Epithelial cell of prostate (primary cell): ENCODE results near the gene THPO.
"Not testable (repeated sequence)": the region's sequence is repeated elsewhere in the genome, so short reads cannot be mapped to it uniquely, and the experiment has no call there.

Experiments
- DNase-seq: peaks from one replicate; pipeline ENCODE4 v3.0.0-alpha.2; 2011; ENCODE audit warnings: low read depth, low spot score
- H3K27ac ChIP-seq: fragments of 450-650 bp; 2 replicates; pipeline ENCODE4 v1.5.1; 2017; ENCODE audit warnings: mild to moderate bottlenecking

THPO gene

DNA sequence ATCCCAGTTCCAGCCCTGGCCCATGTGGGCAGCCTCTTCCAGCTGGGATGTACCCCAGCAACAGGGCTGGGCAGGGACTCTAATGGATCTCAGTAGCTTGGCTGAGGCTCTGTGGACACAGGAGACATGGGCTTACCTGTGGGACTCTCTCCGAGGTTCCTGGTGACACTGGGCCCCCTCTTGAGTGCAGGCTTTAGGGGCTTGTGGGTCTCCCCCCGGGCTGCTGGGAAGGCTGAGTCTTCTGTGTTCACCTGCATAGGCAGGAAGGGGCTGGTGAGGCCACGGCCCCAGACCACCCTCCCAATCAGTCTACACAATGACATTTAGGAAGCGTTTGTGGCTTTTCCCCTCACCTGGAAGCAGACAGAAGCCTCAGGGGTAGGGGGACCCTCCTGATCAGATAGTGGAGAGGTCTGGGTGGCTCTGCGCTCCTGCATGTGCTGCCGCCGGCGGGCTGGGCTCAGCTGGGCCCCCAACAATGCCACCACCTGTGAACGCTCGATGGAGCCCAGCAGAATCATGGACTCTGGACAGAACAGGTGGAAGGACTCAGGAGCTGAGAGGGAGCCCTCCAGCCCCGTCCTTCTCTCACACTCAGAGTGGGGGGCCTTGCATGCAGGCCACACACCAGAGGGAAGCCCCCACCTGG lies 25.0 kb downstream of the THPO start:
- H3K27ac ChIP-seq: no peak overlapping the region
- DNase-seq: no peak

DNA sequence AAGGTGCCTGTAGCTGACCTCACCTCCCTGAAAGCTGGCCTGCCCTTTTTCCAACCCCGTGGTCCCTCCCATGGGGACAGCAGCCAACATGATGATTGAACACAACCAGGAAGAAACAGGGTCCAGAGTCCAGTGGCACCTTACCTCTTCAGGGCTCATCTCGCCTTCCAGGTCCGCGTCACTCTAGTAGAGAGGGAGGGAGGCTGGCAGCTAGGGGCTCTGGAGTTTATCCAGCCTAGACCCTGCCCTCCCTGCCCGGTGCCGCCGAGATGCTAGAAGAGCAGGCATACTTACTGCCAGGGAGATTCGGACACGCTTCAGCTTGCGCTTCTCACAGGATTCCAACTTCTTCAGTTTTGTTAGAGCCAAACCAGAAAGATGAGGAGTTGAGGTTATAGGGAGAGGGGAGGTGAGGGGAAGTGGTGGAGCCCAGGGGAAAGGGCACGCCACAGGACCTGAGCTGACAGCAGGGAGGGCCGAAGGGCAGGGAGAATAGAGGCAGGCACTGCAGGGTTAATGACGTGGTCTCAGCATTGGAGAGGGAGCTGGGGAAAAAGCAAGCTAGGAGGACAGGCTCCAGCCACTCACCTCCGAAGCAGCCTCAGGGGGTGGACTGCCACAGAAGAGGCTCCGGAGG lies 25.7 kb downstream of the THPO start:
- H3K27ac ChIP-seq: no peak overlapping the region
- no peak for DNase-seq

DNA sequence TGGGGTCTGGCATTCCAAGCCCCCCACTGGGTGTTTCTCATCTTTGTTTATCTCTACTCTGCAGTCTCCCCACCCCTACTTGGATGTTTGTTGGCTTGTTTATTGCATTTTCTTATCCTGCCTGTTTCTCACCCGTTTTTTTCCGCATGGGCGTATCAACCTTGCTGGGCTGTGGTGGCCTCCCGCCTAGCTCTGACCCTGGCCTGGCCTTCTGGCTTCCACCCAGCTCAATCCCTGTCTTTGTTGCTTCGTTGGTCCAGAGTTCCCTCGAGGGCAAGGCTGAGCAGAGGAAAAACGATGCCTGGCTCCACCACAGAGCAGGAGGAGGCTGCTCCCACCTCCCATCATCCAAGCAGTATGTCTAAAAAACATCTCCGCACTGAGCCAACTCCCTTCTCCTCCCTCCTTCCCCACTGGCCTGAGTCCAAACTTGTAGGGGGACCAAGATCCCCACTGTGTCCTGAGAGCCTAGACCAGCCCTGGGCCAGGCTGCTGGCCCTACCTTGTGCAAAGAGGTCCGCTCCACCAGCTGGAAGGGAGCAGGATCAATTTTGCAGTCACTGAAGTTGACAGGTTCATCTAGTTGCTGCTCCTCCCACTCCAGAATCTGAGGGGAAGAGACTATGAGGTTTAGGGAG lies 26.4 kb downstream of the THPO start:
- DNase-seq: no peak
- H3K27ac ChIP-seq: no peak overlapping the region

DNA sequence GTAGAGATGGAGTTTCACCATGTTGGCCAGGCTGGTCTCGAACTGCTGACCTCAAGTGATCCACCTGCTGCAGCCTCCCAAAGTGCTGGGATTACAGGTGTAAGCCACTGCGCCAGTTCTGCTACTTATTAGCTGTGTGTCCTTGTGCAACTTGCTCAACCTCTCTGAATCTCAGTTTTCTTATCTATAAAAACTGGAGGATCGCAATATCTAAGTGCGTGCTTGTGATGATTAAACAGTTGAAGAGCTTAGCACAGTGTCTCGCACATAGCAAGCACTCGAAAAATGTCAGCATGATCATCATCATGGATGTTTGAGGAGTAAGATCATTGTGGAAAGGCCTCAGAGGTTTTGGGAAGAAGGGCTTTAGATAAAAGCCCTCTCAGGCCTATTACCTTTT lies 27.4 kb downstream of the THPO start:
- no peak overlapping the region for H3K27ac ChIP-seq

DNA sequence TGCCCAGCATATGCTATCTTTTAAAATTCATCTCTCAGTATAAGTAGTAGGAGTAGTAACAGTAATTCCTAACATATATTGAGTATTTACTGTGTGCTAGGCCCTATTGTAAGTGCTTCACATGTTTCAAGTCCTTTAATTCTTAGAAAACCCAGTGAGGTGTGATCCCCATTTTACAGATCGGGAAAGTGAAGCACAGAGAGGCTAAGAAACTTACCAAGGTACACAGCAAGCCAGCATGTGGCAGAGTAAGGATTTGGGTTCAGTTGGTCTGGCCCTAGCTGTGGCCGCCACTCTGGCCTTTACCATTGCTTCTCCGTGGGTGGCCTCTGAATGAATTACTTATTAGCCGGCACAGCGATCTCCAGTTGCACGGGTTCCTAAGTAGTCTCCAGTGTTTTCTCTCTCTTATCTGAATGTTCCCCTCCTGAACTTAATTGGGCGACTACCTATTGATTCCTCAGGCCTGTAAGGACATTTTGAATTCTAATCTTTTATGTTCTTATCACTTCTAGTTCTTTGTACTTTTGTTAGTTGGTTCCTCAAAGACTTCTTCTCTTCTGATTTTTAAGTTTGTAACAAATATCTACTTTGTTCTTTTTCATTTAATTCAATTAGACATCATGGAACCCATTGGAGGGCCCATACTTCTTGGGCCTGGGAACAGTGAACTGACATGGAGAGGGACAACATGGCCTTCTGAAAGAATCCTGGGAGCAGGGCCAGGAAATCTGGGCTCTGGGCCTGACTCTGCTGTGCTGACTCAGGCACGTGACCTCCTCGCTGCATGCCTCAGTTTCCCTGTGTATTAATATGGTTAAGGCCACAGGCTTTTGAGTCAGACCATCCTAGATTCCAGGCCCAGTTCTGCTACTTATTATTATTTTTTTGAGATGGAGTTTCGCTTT lies 28.2 kb downstream of the THPO start:
- DNase-seq: no peak
- no peak overlapping the region for H3K27ac ChIP-seq

More for the DNA sequence above, 27.4 kb downstream of the THPO start:
- DNase-seq: no peak

DNA sequence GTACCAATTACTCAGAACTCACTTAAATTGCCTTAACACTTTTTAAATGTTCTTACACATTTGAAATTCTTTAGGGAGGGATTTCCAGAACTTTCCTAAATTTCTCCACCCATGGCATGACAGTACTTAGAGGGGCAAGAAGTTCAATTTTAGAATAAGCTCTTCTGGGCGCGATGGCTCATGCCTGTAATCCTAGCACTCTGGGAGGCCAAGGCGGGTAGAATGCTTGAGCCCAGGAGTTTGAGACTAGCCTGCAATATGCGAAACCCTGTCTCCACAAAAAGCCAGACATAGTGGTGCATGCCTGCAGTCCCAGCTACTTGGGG lies 30.0 kb downstream of the THPO start:
- H3K27ac ChIP-seq: no peak overlapping the region

DNA sequence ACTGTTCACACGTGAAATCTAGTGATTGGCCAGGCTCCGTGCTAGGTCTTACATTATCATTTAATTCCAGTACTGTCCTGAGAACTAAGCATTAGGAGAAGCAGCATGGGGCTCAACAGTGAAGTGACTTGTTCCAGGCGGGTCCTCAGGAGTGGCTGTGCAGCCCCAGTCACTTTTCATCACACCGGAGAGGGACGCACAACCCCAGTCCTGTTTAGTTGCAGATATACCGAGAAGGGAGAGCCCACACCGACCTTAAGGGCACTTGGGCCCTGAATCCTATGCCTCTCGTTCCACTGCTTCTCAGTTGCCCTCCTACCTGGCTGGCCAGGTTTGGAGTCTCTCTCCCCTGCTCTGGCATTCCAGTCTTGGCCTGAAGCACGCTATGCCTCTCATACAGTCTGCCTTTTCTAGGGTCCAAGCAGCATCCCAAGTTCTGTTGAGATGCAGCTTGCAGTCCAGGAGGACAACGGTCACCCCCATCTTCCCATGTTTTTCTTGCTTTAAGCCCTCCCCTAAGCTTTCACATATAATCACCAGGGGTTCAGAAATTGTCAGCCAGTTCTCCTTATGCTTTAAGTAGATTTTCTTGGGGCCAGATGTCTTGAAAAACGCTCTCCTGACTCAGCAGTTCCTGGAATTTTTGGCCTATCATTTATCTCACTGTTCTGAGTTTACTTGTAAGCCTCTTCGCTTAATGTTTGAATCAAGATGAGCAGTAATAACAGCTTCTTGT lies 30.5 kb downstream of the THPO start:
- no peak overlapping the region for H3K27ac ChIP-seq
- DNase-seq: no peak

More for the DNA sequence above, 30.0 kb downstream of the THPO start:
- no peak for DNase-seq

DNA sequence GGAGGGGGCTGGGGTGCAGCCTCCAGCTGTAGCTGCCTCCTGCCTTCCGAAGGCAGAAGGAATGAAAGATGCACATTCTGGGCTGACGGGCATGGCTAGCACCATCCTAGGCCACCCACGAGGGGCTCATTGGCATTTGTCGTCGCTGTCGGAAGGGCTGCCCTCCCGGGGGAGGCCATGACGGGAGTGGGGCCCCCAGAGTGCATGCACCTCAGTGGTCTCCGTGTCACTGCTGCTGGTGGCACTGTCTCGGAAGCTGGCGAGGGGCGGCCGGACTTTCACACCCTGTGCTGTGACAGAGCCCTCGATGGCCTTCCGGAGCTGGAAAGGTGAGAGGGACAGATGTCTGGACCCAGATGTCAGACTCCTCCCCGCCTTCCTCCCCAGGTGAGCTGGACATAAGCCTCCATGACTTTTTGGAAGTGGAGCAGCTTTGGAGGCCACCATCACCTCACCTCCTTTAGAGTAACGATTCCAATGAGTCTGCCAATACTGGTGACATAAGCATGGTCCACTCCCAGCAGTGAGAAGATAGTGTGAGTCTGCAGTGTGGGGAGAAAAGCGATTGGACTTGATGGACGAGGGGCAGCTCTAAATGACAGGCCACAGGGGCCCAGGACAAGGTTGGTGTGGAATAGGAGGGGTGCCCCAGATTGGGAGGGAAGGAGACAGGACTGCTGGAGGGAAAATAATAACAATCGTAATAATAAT lies 31.4 kb downstream of the THPO start:
- no peak for DNase-seq
- no peak overlapping the region for H3K27ac ChIP-seq

DNA sequence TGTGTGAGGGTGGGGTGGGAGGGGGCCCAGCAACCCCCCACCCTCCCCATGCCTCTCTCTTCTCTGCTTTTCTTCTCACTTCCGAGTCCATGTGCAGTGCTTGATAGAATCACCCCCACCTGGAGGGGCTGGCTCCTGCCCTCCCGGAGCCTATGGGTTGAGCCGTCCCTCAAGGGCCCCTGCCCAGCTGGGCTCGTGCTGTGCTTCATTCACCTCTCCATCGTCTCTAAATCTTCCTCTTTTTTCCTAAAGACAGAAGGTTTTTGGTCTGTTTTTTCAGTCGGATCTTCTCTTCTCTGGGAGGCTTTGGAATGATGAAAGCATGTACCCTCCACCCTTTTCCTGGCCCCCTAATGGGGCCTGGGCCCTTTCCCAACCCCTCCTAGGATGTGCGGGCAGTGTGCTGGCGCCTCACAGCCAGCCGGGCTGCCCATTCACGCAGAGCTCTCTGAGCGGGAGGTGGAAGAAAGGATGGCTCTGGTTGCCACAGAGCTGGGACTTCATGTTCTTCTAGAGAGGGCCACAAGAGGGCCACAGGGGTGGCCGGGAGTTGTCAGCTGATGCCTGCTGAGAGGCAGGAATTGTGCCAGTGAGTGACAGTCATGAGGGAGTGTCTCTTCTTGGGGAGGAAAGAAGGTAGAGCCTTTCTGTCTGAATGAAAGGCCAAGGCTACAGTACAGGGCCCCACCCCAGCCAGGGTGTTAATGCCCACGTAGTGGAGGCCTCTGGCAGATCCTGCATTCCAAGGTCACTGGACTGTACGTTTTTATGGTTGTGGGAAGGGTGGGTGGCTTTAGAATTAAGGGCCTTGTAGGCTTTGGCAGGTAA lies 32.5 kb downstream of the THPO start:
- H3K27ac ChIP-seq: peak overlapping the region; percentile 18
- no peak for DNase-seq

DNA sequence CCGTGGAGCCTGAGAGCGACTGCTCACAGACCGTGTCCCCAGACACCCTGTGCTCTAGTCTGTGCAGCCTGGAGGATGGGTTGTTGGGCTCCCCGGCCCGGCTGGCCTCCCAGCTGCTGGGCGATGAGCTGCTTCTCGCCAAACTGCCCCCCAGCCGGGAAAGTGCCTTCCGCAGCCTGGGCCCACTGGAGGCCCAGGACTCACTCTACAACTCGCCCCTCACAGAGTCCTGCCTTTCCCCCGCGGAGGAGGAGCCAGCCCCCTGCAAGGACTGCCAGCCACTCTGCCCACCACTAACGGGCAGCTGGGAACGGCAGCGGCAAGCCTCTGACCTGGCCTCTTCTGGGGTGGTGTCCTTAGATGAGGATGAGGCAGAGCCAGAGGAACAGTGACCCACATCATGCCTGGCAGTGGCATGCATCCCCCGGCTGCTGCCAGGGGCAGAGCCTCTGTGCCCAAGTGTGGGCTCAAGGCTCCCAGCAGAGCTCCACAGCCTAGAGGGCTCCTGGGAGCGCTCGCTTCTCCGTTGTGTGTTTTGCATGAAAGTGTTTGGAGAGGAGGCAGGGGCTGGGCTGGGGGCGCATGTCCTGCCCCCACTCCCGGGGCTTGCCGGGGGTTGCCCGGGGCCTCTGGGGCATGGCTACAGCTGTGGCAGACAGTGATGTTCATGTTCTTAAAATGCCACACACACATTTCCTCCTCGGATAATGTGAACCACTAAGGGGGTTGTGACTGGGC lies 33.3 kb downstream of the THPO start:
- H3K27ac ChIP-seq: no peak overlapping the region
- DNase-seq: no peak

DNA sequence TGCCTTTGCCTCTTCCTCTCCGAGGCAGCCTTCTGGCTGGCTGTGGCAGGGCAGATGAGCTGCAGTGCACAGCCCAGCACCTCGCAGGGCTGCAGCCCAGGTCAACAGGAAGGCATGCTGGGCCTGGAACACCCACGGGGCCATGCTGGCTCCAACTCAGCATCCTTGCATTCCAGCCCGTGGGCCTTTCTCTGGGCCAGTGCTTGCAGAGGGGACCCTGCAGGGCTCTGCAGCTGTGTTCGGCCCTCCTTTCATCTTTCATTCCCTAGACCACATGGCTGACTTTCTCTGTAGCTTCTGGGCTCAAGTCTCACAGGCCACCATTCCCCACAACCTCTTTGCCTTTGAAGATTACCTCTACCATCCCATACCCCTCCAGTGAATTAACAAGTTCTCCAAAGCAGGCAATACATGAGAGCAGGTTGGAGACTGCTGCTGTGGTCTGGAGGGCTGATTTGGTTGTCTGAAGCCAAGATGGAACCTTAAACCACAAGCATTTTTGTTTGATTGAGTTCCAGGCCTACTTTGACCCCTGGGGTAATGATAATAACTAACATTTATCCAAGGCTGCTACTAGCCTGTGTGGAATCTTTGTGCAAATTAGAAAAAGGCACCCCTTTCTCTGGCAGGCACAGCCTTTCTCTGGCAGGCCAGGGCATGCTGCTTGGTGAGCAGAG lies 34.7 kb downstream of the THPO start:
- no peak for DNase-seq
- no peak overlapping the region for H3K27ac ChIP-seq

DNA sequence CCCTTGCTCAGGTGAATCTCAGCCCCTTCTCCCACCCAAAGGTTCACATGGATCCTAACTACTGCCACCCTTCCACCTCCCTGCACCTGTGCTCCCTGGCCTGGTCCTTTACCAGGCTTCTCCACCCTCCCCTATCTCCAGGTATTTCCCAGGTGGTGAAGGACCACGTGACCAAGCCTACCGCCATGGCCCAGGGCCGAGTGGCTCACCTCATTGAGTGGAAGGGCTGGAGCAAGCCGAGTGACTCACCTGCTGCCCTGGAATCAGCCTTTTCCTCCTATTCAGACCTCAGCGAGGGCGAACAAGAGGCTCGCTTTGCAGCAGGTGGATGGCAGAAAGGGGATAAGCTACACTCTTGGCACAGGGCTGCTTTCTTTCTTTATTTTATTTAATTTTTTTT lies 36.1 kb downstream of the THPO start:
- DNase-seq: no peak
- H3K27ac ChIP-seq: no peak overlapping the region

DNA sequence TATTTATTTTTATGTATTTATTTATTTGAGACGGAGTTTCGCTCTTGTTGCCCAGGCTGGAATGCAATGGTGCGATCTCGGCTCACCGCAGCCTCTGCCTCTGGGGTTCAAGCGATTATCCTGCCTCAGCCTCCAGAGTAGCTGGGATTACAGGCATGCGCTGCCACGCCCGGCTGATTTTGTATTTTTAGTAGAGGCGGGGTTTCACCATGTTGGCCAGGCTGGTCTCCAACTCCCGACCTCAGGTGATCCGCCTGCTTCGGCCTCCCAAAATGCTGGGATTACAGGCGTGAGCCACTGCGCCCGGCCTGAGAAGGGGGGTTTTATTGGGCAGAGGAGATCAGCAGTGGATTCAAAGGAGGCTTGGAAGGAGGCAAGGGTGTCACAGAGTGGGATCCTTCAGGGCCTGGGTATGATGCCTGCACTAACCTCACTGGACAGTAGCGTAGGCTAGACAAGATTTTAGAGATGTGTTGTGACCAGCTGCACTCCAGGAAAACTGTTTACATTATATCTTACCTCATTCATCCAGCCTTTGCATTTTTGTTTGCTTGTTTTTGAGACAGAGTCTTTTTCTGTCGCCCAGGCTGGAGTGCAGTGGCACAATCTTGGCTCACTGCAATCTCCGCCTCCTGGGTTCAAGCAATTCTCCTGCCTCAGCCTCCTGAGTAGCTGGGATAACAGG lies 38.4 kb downstream of the THPO start:
- H3K27ac ChIP-seq: peak overlapping the region; percentile 29
- not testable (repeated sequence) for DNase-seq

DNA sequence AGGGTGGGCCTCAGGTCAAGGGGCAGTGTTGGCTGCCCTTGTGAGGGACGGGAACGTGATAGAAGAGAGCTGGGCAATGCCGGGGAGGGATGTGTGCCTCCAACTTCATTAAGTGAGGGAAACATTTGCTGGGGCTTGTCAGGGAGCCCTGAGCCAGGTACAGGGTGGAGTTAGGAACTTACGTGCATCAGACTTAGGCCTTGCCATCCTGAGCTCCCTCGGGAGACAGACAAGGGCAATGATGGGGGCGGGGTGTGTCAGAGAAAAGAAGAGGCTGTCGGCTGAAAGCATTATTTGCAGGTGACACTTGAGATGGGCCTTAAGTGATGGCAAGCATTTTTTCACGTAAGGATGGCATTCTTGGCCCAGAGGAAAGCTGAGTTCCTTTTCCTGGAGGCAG lies 39.0 kb downstream of the THPO start:
- no peak for DNase-seq
- peak overlapping the region; percentile 29 for H3K27ac ChIP-seq

DNA sequence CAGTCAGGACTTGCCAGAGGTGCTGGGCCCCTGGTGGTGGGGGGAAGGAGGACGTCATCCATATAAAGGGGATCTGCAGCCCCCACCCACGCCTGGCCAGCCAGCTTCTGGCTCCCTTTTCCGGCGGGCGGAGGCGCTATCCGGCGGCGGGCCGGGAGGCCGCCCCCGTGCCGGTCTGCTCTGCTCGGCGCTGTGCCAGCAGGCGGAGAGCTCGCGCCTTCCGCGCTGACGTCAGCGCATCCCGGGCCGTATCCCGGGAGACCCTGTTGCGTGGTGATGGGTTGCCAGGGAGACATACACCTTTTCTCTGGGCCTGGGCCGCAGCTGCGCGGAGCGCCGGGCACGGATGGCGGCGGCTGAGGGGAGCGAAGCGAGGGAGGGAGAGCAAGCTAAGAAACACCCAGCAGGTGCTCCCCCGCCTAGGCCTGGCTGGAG lies 39.5 kb downstream of the THPO start:
- H3K27ac ChIP-seq: peak overlapping the region; percentile 29
- DNase-seq: no peak

DNA sequence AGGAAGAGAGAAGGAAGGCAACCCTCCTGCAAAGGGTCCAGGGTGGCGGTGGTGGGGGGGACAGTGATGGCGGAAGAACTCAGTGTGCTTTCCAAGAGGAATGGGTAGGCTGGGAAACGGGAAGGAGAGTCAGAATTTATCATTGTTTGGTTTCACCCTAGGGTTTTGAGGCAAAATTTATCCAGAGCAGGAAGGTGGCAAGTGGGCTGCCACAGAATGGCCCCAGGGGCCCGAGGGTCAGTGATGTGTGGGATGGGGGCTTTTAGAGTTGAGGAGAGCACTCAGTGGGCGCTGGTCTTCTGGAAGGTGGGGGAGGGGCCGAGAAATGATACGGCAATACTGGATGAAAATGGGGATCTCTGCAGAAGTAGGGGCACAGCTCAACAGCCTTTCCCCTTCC lies 40.0 kb downstream of the THPO start:
- DNase-seq: no peak
- no peak overlapping the region for H3K27ac ChIP-seq

DNA sequence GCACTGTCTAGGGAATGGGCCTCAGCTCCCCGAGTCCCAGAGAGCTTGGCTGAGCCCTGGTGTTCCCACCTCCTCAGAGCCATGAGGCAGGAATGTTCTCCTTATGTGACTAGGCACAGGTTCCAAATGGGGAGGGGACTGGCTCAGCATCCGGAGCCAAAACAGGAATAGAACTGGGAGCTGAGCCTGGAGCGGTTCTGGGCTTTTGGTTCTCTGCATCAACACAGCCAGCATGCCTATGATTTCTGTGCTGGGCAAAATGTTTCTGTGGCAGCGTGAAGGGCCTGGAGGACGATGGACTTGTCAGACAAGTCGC lies 40.6 kb downstream of the THPO start, which contains the start of gene FAM131A:
TSS of gene FAM131A (plus strand) at position 202 of the 316 bp plus-strand sequence. CDS start at position 233, 31 bp downstream.
- no peak for DNase-seq
- H3K27ac ChIP-seq: peak within 1 kb of the TSS; percentile 97
